GM18508 (cell line): ENCODE results near the gene MMP26.
A peak's percentile ranks its signal among the peaks of the same experiment; 100 is the strongest.

Experiments used
- ATAC-seq: cut with Tn5 transposase; IDR thresholded peaks from one replicate; pipeline ENCODE4 v1.9.1; 2021; ENCODE audit warnings: moderate number of reproducible peaks; ENCODE audit not compliant: insufficient read depth, unreplicated experiment

MMP26 gene

GRCh38 chr11:4704054-4704789 is at the start of gene MMP26:
Gene MMP26 (plus strand): TSS chr11:4704784.
- ATAC-seq = no peak

- no peak for ATAC-seq
Measured at GRCh38 chr11:4658629-4659445, 45.7 kb upstream of the MMP26 start.

GRCh38 chr11:4662876-4663275 is 41.7 kb upstream of the MMP26 start:
- ATAC-seq = no peak

GRCh38 chr11:4664183-4664582 is 40.4 kb upstream of the MMP26 start:
- ATAC-seq = no peak

- ATAC-seq = no peak
Measured at GRCh38 chr11:4664786-4665185, 39.8 kb upstream of the MMP26 start.

GRCh38 chr11:4665424-4665823 is 39.2 kb upstream of the MMP26 start:
- no peak for ATAC-seq

GRCh38 chr11:4671741-4672140 is 32.8 kb upstream of the MMP26 start:
- ATAC-seq = no peak

- ATAC-seq = no peak
Measured at GRCh38 chr11:4672470-4672869, 32.1 kb upstream of the MMP26 start.

GRCh38 chr11:4673781-4674180 is 30.8 kb upstream of the MMP26 start:
- no peak for ATAC-seq

GRCh38 chr11:4677948-4678347 is 26.6 kb upstream of the MMP26 start:
- ATAC-seq = no peak

- no peak for ATAC-seq
Measured at GRCh38 chr11:4680341-4680740, 24.2 kb upstream of the MMP26 start.

- no peak for ATAC-seq
Measured at GRCh38 chr11:4682623-4683419, 21.8 kb upstream of the MMP26 start.

GRCh38 chr11:4684631-4685285 is 19.8 kb upstream of the MMP26 start:
- no peak for ATAC-seq

GRCh38 chr11:4695442-4695841 is 9.1 kb upstream of the MMP26 start:
- no peak for ATAC-seq

- no peak for ATAC-seq
Measured at GRCh38 chr11:4697585-4697984, 7.0 kb upstream of the MMP26 start, which contains the start of gene OR51E2. Gene OR51E2 (minus strand): TSS chr11:4697853. CDS start chr11:4682711, 15,142 bp downstream.

GRCh38 chr11:4699697-4700435 is 4.7 kb upstream of the MMP26 start:
- ATAC-seq = peak; percentile 89

GRCh38 chr11:4700436-4700820 is 4.2 kb upstream of the MMP26 start:
- no peak for ATAC-seq

GRCh38 chr11:4704790-4705334 is 278 bp downstream of the MMP26 start:
- ATAC-seq = no peak

GRCh38 chr11:4713241-4713640 is 8.7 kb downstream of the MMP26 start:
- no peak for ATAC-seq
